ENCODE results near the gene SMG9.

Gene SMG9

DNA sequence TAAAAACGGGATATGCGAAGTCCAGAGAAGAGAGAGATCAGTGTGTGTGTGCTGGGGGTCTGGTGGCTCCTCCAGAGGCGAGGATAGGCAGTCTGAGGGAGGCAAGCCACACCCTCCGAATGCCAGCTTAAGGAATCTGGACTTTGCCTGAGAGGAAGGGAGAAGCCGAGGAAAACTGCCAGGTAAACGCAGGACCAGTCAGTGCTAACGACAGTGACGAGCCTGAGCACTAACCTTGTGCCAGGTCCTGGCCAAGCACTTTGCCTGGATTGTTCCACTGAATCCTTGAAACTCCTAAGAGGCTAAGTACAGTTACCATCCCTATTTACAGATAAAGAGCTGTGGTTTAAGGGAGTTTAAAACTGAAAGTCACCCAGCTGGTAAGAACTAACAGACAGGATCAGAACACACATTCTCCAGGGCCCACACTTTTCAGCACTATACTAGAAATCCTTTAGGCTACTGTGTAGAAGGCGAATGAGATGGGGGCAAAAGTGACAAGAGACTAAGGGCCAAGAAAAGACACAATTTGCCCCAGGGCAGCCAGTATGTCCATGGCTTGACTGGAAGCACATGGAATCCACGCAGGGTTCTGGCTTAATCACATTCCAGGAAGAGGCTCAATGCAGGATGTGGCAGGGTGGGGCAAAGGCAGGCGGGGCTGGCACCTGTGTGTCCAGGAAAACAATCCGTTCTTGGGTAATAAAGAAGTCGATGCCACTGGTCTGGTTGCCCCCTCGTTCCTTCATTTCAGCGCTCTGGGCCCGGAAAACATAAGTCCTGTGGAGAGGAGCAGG is 15.1 kb downstream of the SMG9 start:
- no peak overlapping the region for H3K9ac ChIP-seq (ENCODE audit: low read length in 2 of 2)
- no peaks in the 10 kb centered on the region for H3K9me3 ChIP-seq (ENCODE audit: control insufficient read depth in 2 of 2, low read length in 2 of 2)
- no peaks in the 10 kb centered on the region for H3K27me3 ChIP-seq (ENCODE audit: control insufficient read depth in 1 of 2, insufficient read depth in 2 of 2, low read length in 2 of 2)
- H3K36me3 ChIP-seq (ENCODE audit: control insufficient read depth in 2 of 2, insufficient read depth in 2 of 2, low read length in 2 of 2), result peaks cover 40 to 62% of the 10 kb centered on the region in 2 donors
- no peaks in the 10 kb centered on the region for H3K4me1 ChIP-seq (ENCODE audit: control insufficient read depth, insufficient read depth, low read length)
- H3K27ac ChIP-seq (ENCODE audit: low read length), result no peak overlapping the region
- no peak overlapping the region for H3K4me3 ChIP-seq (ENCODE audit: low read length in 2 of 2)

DNA sequence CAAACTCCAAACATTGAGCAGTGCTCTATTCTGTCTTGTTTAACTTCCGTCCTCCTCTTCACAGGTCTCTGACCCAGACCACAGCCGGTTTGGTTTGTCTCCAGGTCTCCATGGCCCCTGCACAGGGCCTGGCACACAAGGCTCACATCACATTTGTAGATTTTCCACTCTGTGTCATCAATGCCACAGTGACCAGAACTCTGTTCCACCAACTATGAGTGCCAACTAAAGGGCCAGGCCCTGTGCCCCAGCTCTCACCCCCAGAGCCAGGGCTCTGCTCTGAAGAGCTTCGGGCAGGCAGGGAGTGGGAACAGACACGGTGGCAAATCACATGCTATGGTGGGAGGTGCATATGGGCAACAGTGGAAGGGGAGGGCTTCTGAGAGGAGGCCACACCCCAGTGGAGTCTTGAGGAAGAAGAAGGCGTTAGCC is 16.0 kb downstream of the SMG9 start:
- peaks cover 38 to 62% of the 10 kb centered on the region in 2 donors for H3K36me3 ChIP-seq (ENCODE audit: control insufficient read depth in 2 of 2, insufficient read depth in 2 of 2, low read length in 2 of 2)
- no peaks in the 10 kb centered on the region for H3K27me3 ChIP-seq (ENCODE audit: control insufficient read depth in 1 of 2, insufficient read depth in 2 of 2, low read length in 2 of 2)
- no peaks in the 10 kb centered on the region for H3K4me1 ChIP-seq (ENCODE audit: control insufficient read depth, insufficient read depth, low read length)
- H3K4me3 ChIP-seq (ENCODE audit: low read length in 2 of 2), result no peak overlapping the region
- no peak overlapping the region for H3K27ac ChIP-seq (ENCODE audit: low read length)
- H3K9me3 ChIP-seq (ENCODE audit: control insufficient read depth in 2 of 2, low read length in 2 of 2), result no peaks in the 10 kb centered on the region
- H3K9ac ChIP-seq (ENCODE audit: low read length in 2 of 2), result no peak overlapping the region

DNA sequence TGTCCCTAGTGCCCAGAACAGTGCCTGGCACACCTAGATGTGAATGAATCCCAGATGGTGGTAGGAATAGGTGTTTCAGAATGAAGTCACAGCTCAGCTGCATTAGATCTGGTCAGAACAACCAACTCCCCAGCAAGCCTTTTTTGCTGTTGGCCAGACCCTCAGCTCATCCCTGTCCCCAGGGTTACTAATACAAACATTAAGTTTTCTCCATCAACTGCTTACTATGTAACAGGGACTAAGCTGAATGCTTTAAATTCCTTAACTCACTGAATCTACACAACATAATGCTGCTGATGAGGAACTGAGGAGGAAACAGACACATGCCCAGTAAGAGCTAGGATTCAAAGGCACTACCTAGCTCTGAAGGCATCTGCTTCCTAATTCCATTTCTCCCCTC is 18.8 kb downstream of the SMG9 start:
- Histone ChIP-seq H3K4me3 (ENCODE audit: low read length in 2 of 2) (no peak overlapping the region), H3K9me3 (ENCODE audit: control insufficient read depth in 2 of 2, low read length in 2 of 2) (no peaks in the 10 kb centered on the region), H3K9ac (ENCODE audit: low read length in 2 of 2) (no peak overlapping the region), H3K27me3 (ENCODE audit: control insufficient read depth in 1 of 2, insufficient read depth in 2 of 2, low read length in 2 of 2) (no peaks in the 10 kb centered on the region), H3K36me3 (ENCODE audit: control insufficient read depth in 2 of 2, insufficient read depth in 2 of 2, low read length in 2 of 2) (peaks cover 52 to 72% of the 10 kb centered on the region in 2 donors), H3K4me1 (ENCODE audit: control insufficient read depth, insufficient read depth, low read length) (no peaks in the 10 kb centered on the region), H3K27ac (ENCODE audit: low read length) (no peak overlapping the region)

DNA sequence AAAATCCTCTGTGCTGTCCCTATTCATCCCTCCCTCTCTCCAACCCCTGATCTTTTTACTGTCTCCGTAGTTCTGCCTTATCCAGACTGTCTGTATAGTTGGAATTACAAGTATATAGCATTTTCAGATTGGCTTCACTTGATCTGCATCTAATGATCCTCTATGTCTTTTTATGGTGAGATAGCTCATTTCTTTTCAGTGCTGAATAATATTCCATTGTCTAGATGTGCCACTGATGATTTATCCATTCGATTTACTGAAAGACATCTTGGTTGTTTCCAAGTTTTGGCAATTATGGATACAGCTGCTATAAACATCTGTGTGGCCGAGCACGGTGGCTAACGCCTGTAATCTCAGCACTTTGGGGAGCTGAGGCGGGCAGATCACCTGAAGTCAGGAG is 19.7 kb downstream of the SMG9 start:
- Histone ChIP-seq H3K9me3 (ENCODE audit: control insufficient read depth in 2 of 2, low read length in 2 of 2) (no peaks in the 10 kb centered on the region), H3K4me3 (ENCODE audit: low read length in 2 of 2) (no peak overlapping the region), H3K27ac (ENCODE audit: low read length) (no peak overlapping the region), H3K27me3 (ENCODE audit: control insufficient read depth in 1 of 2, insufficient read depth in 2 of 2, low read length in 2 of 2) (no peaks in the 10 kb centered on the region), H3K4me1 (ENCODE audit: control insufficient read depth, insufficient read depth, low read length) (no peaks in the 10 kb centered on the region), H3K9ac (ENCODE audit: low read length in 2 of 2) (no peak overlapping the region), H3K36me3 (ENCODE audit: control insufficient read depth in 2 of 2, insufficient read depth in 2 of 2, low read length in 2 of 2) (peaks cover 43 to 67% of the 10 kb centered on the region in 2 donors)

DNA sequence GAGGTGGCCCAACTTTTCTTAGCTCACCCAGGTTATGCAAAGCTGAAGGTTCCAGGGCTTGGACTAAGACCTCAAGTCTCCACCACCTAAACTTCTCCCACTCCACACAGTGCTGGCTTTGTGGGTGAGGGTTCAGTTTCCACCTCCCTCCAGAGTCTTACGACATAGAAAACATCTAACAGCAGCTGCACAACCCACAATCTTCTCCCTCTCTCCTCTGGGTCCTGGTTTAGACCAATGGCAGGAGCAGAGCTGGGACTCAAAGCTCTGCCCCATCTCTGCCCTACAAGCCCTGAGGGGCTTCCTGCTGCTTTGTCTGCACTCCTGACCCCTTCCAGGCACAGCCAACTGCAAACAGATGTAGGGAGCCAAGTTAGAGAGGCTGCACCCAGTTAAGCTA is 22.9 kb downstream of the SMG9 start:
- Histone ChIP-seq H3K4me3 (ENCODE audit: low read length in 2 of 2) (no peak overlapping the region), H3K27ac (ENCODE audit: low read length) (no peak overlapping the region), H3K27me3 (ENCODE audit: control insufficient read depth in 1 of 2, insufficient read depth in 2 of 2, low read length in 2 of 2) (no peaks in the 10 kb centered on the region), H3K9me3 (ENCODE audit: control insufficient read depth in 2 of 2, low read length in 2 of 2) (no peaks in the 10 kb centered on the region), H3K4me1 (ENCODE audit: control insufficient read depth, insufficient read depth, low read length) (no peaks in the 10 kb centered on the region), H3K9ac (ENCODE audit: low read length in 2 of 2) (no peak overlapping the region), H3K36me3 (ENCODE audit: control insufficient read depth in 2 of 2, insufficient read depth in 2 of 2, low read length in 2 of 2) (peaks cover 36 to 54% of the 10 kb centered on the region in 2 donors)

DNA sequence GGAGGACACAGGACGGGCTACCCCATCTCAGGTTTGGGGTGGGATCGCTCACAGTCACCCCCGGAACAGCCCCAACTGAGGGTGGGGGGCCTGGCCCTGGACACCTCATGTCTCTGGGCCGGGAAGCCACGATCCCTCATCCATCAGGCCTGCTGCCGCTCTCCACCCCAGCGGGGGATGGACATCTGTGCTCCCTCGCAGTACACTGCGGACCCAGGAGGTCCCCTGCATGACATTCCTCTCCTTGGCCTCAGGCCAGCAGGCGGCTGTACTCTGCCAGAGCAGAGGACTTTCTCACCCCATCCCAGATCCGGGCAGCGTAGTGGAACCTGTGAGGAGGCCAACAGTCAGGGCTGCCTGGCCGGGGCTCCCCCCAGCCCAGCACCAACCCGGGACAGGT is 23.4 kb downstream of the SMG9 start:
- Histone ChIP-seq H3K27me3 (ENCODE audit: control insufficient read depth in 1 of 2, insufficient read depth in 2 of 2, low read length in 2 of 2) (no peaks in the 10 kb centered on the region), H3K9me3 (ENCODE audit: control insufficient read depth in 2 of 2, low read length in 2 of 2) (no peaks in the 10 kb centered on the region), H3K36me3 (ENCODE audit: control insufficient read depth in 2 of 2, insufficient read depth in 2 of 2, low read length in 2 of 2) (peaks cover 34 to 48% of the 10 kb centered on the region in 2 donors), H3K4me1 (ENCODE audit: control insufficient read depth, insufficient read depth, low read length) (no peaks in the 10 kb centered on the region), H3K9ac (ENCODE audit: low read length in 2 of 2) (no peak overlapping the region), H3K4me3 (ENCODE audit: low read length in 2 of 2) (no peak overlapping the region), H3K27ac (ENCODE audit: low read length) (no peak overlapping the region)

DNA sequence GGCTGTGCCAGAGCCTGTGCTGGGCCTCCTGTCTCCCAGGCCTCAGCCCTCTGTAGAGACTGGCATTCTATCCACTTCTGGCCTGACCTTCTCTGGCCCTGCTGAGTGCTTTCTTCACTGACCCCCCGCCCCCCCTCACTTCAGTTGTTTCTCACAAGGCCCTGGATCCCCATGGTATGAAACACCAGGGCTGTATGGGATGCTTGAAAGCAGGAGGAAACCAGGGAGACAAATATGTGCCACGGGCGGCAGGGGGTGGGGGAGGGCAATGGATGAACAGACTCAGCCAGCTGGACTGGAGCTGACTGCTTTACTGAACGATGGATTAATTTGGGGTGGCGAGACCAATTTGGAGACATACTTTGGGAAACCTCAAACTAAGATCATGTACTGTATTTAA is 24.8 kb downstream of the SMG9 start:
- no peaks in the 10 kb centered on the region for H3K27me3 ChIP-seq (ENCODE audit: control insufficient read depth in 1 of 2, insufficient read depth in 2 of 2, low read length in 2 of 2)
- no peak overlapping the region for H3K4me3 ChIP-seq (ENCODE audit: low read length in 2 of 2)
- H3K27ac ChIP-seq (ENCODE audit: low read length), result no peak overlapping the region
- no peaks in the 10 kb centered on the region for H3K9me3 ChIP-seq (ENCODE audit: control insufficient read depth in 2 of 2, low read length in 2 of 2)
- no peaks in the 10 kb centered on the region for H3K4me1 ChIP-seq (ENCODE audit: control insufficient read depth, insufficient read depth, low read length)
- H3K36me3 ChIP-seq (ENCODE audit: control insufficient read depth in 2 of 2, insufficient read depth in 2 of 2, low read length in 2 of 2), result peaks cover 28 to 46% of the 10 kb centered on the region in 2 donors
- H3K9ac ChIP-seq (ENCODE audit: low read length in 2 of 2), result no peak overlapping the region

DNA sequence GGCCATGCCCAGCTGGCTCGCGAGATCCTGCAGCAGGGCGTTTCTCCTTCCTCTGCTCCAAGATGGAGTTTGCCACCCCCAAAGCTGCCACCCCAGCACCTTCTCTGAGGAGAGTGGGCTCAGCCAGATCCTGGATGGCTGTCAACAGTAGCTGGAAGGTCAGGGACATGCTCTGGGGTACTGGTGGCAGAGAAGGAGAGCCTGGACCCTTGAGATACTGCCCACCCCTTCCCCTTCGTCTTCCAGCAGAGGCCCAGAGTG is 27.2 kb downstream of the SMG9 start:
- no peaks in the 10 kb centered on the region for H3K4me1 ChIP-seq (ENCODE audit: control insufficient read depth, insufficient read depth, low read length)
- H3K27ac ChIP-seq (ENCODE audit: low read length), result no peak overlapping the region
- H3K4me3 ChIP-seq (ENCODE audit: low read length in 2 of 2), result no peak overlapping the region
- H3K36me3 ChIP-seq (ENCODE audit: control insufficient read depth in 2 of 2, insufficient read depth in 2 of 2, low read length in 2 of 2), result peaks cover 15 to 27% of the 10 kb centered on the region in 2 donors
- H3K27me3 ChIP-seq (ENCODE audit: control insufficient read depth in 1 of 2, insufficient read depth in 2 of 2, low read length in 2 of 2), result no peaks in the 10 kb centered on the region
- no peak overlapping the region for H3K9ac ChIP-seq (ENCODE audit: low read length in 2 of 2)
- H3K9me3 ChIP-seq (ENCODE audit: control insufficient read depth in 2 of 2, low read length in 2 of 2), result no peaks in the 10 kb centered on the region

DNA sequence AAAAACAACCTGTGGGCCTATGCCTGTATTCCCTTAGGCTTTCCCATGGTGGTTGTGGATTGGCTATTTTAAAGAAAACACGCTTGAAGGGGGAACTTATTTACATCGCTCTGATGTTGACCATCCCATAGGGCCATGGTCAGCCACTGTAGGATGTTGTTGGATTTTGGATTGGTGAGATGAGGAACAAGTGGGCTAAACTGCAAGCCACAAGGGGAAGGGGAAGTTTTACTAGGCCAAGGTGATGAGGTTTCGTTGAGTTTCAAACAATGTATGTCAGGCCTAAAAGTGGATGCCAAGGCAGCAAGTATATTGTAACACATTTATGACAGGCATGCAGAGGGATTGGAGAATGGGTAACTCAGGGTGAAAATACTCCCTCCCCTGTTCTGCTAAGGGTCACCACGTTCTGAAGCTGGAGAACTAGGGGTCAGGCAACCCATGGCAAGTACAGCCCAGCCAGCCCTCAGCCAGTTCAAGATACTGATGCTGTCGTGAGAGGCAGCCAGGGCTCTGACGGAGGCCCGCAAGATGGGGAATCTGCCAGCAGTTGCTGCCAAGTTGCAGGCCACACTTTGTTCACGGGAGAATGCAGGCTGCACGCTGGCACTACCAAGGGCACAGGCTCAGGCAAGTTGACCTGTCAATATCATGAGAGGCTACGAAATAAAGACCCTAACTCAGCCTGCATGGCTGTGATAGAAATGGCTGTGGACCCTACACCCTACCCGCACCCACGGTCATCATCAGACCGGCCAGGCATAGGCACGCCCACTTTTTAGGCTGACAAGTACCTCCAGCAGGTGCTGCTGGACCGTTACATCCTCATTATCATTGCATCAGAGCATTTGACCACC is 27.8 kb downstream of the SMG9 start:
- Histone ChIP-seq H3K27ac (ENCODE audit: low read length) (no peak overlapping the region), H3K4me1 (ENCODE audit: control insufficient read depth, insufficient read depth, low read length) (no peaks in the 10 kb centered on the region), H3K36me3 (ENCODE audit: control insufficient read depth in 2 of 2, insufficient read depth in 2 of 2, low read length in 2 of 2) (peaks cover 10 to 21% of the 10 kb centered on the region in 2 donors), H3K9me3 (ENCODE audit: control insufficient read depth in 2 of 2, low read length in 2 of 2) (no peaks in the 10 kb centered on the region), H3K9ac (ENCODE audit: low read length in 2 of 2) (no peak overlapping the region), H3K4me3 (ENCODE audit: low read length in 2 of 2) (no peak overlapping the region), H3K27me3 (ENCODE audit: control insufficient read depth in 1 of 2, insufficient read depth in 2 of 2, low read length in 2 of 2) (no peaks in the 10 kb centered on the region)

DNA sequence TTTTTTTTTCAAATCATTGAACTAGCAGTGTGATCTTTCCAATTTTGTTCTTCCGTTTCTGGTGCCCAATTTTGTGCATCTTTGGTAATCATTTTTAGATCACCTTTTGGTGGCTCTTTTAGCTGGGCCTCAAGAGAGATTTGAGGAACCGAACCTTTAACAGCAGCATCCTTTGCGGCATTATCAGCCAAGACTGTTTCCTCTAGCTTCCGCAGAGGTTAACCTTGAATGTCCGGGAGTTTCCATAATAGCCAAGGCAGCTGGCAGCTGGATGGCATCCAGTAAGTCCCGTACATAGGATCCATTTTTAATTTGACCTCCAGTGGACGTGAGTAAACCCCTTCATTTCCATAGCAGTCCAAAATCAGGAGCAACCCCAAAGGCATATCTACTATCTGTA is 29.3 kb downstream of the SMG9 start:
- Histone ChIP-seq H3K27me3 (ENCODE audit: control insufficient read depth in 1 of 2, insufficient read depth in 2 of 2, low read length in 2 of 2) (no peaks in the 10 kb centered on the region), H3K9me3 (ENCODE audit: control insufficient read depth in 2 of 2, low read length in 2 of 2) (no peaks in the 10 kb centered on the region), H3K36me3 (ENCODE audit: control insufficient read depth in 2 of 2, insufficient read depth in 2 of 2, low read length in 2 of 2) (peaks cover 5 to 11% of the 10 kb centered on the region in 2 donors), H3K27ac (ENCODE audit: low read length) (no peak overlapping the region), H3K4me1 (ENCODE audit: control insufficient read depth, insufficient read depth, low read length) (no peaks in the 10 kb centered on the region), H3K9ac (ENCODE audit: low read length in 2 of 2) (no peak overlapping the region), H3K4me3 (ENCODE audit: low read length in 2 of 2) (no peak overlapping the region)

DNA sequence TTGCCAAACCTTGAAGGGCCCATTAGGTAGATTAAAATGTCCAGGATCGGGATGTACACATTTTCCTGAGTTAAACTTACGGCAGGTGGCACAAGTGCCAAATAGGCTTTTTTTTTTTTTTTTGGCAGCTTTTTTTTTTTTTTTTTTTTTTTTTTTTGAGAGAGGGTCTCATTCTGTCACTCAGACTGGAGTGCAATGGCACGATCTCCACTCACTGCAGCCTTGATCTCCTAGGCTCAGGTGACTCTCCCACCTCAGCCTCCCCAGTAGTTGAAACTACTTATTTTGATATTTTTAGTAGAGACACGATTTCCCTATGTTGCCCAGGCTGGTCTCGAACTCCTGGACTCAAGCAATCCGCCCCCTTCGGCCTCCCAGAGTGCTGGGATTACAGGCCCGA is 29.9 kb downstream of the SMG9 start:
- no peaks in the 10 kb centered on the region for H3K9me3 ChIP-seq (ENCODE audit: control insufficient read depth in 2 of 2, low read length in 2 of 2)
- H3K36me3 ChIP-seq (ENCODE audit: control insufficient read depth in 2 of 2, insufficient read depth in 2 of 2, low read length in 2 of 2), result peaks cover 5 to 11% of the 10 kb centered on the region in 2 donors
- no peaks in the 10 kb centered on the region for H3K27me3 ChIP-seq (ENCODE audit: control insufficient read depth in 1 of 2, insufficient read depth in 2 of 2, low read length in 2 of 2)
- H3K27ac ChIP-seq (ENCODE audit: low read length), result no peak overlapping the region
- no peaks in the 10 kb centered on the region for H3K4me1 ChIP-seq (ENCODE audit: control insufficient read depth, insufficient read depth, low read length)
- H3K9ac ChIP-seq (ENCODE audit: low read length in 2 of 2), result no peak overlapping the region
- no peak overlapping the region for H3K4me3 ChIP-seq (ENCODE audit: low read length in 2 of 2)
